Gastroesophageal sphincter (tissue), 4 donors: ENCODE data around the gene EVL. TPM values are rescaled to one million over a fixed set of nuclear protein-coding genes. Genes with fewer than 3 reads are reported as not detected.

ENCODE experiments used
- ATAC-seq: fragments of 150-250 bp; one replicate; pipeline ENCODE4 v1.9.1; 2016; ENCODE audit warnings: mild to moderate bottlenecking, moderate library complexity
- H3K27ac ChIP-seq, 4 donors: fragments of 200-600 bp; sonication (generic) in 3 of 4; 1 replicate in 3 of 4; 2 replicates in 1 of 4; pipeline ENCODE4 v1.5.1; 2016 to 2019
- H3K27me3 ChIP-seq: fragments of 200-600 bp; sonication (generic); one replicate; pipeline ENCODE4 v1.5.1; 2019
- H3K36me3 ChIP-seq, 2 donors: fragments of 200-600 bp; sonication (generic); one replicate each; pipeline ENCODE4 v1.5.1; 2019; ENCODE audit warnings: control low read depth in 1 of 2
- H3K4me1 ChIP-seq, 3 donors: fragments of 200-600 bp; sonication (generic); 1 replicate in 2 of 3; 2 replicates in 1 of 3; pipeline ENCODE4 v1.5.1; 2016 to 2019; ENCODE audit warnings: control low read depth in 2 of 3
- H3K4me3 ChIP-seq, 2 donors: fragments of 200-600 bp; sonication (generic); one replicate each; pipeline ENCODE4 v1.5.1; 2019; ENCODE audit warnings: mild to moderate bottlenecking in 1 of 2, moderate library complexity in 1 of 2
- H3K9me3 ChIP-seq, 3 donors: fragments of 200-600 bp; sonication (generic); one replicate each; pipeline ENCODE4 v1.5.1; 2017 to 2019; ENCODE audit warnings: control low read depth in 2 of 3
- CTCF ChIP-seq, 4 experiments: fragments of 200-600 bp in 2 of 4; fragments of 450-650 bp in 2 of 4; sonication (generic) in 1 of 4; IDR thresholded peaks; one replicate each; pipeline ENCODE4 v1.5.1; 2017 to 2019; ENCODE audit warnings: antibody characterized with exemption in 4 of 4, mild to moderate bottlenecking in 2 of 4, moderate library complexity in 2 of 4
- EP300 ChIP-seq: sonication (generic); formaldehyde crosslinking; IDR thresholded peaks from one replicate; pipeline ENCODE4 v1.6.1; 2017; ENCODE audit warnings: antibody characterized with exemption, mild to moderate bottlenecking
- POLR2A ChIP-seq, 2 donors: fragments of 450-650 bp; IDR thresholded peaks; one replicate each; pipeline ENCODE4 v1.6.1; 2017; ENCODE audit warnings: antibody characterized with exemption in 2 of 2, mild to moderate bottlenecking in 2 of 2, moderate library complexity in 1 of 2
- POLR2AphosphoS5 ChIP-seq: sonication (generic); formaldehyde crosslinking; IDR thresholded peaks from one replicate; pipeline ENCODE4 v1.6.1; 2017; ENCODE audit warnings: antibody characterized with exemption
- WGBS, 2 donors: methylation state at CpG; one replicate each; pipeline ENCODE4 v1.1.5; 2018; ENCODE audit warnings: low coverage in 1 of 2; 5-methylcytosine and 5-hydroxymethylcytosine counted together
- total RNA-seq, 4 donors: library from RNA; depleted of rRNA; stranded (reverse); fragments of >200 nt; gene quantifications; one replicate each; pipeline ENCODE4 v1.1.0, GENCODE V29; 2016

Gene EVL
- total RNA-seq, 4 donors from 2014 or later, result 36.1 to 42.6 (median 38.5) TPM

GRCh38 chr14:100073576-100074430 is 8.6 kb downstream of the EVL start:
- Histone ChIP-seq H3K27me3 (no peaks in the 10 kb centered on the region), H3K4me3 (no peak overlapping the region), H3K27ac (no peak overlapping the region), H3K9me3 (no peaks in the 10 kb centered on the region), H3K4me1 (peaks cover 0 to 19% (median 3%) of the 10 kb centered on the region in 3 donors), H3K36me3 (no peaks in the 10 kb centered on the region)
- ATAC-seq, result no peak
- no peak for TF ChIP-seq POLR2AphosphoS5
- no peak for TF ChIP-seq EP300
- no peak for TF ChIP-seq CTCF (IDR thresholded peaks at IDR 0.05)
- no peak for TF ChIP-seq POLR2A (IDR thresholded peaks at IDR 0.05)
- 73 to 79% methylated on average over 3 to 7 of the region's 14 CpGs for WGBS, 2 donors

GRCh38 chr14:100074431-100075100 is 9.3 kb downstream of the EVL start:
- 80 to 98% methylated on average over 1 to 5 of the region's 7 CpGs for WGBS, 2 donors
- Histone ChIP-seq H3K27me3 (no peaks in the 10 kb centered on the region), H3K4me1 (peaks cover 0 to 27% (median 3%) of the 10 kb centered on the region in 3 donors), H3K9me3 (no peaks in the 10 kb centered on the region), H3K27ac (no peak overlapping the region), H3K4me3 (no peak overlapping the region), H3K36me3 (no peaks in the 10 kb centered on the region)
- no peak for ATAC-seq
- TF ChIP-seq POLR2A (IDR thresholded peaks at IDR 0.05) (no peak), POLR2AphosphoS5 (no peak), CTCF (IDR thresholded peaks at IDR 0.05) (no peak), EP300 (no peak)

DNA sequence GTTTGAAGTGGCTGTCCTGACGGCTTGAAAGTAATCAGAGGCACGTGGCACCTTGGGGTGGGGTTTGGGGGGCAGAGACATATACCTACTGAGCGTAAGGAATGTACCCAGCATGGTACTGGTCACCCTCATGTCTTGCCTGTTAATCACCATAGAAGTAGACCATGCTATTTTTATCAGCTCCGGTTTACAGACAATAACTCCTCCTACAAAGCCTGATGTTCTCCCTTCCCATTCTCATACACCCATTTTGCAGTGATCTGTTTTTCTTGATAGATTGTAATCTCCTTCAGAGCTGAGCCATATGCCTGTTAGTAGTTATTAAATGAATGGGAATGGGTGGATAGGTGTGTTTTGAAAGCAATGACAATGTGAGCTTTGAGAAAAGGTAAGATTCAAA is 10.5 kb downstream of the EVL start:
- 74 to 93% methylated on average over 2 to 4 of the region's 4 CpGs for WGBS, 2 donors
- Histone ChIP-seq H3K9me3 (no peaks in the 10 kb centered on the region), H3K27me3 (no peaks in the 10 kb centered on the region), H3K4me1 (peaks cover 0 to 31% (median 3%) of the 10 kb centered on the region in 3 donors), H3K36me3 (no peaks in the 10 kb centered on the region), H3K27ac (no peak overlapping the region), H3K4me3 (no peak overlapping the region)
- TF ChIP-seq EP300, result no peak
- ATAC-seq, result no peak

GRCh38 chr14:100076133-100076532 is 10.9 kb downstream of the EVL start:
- Histone ChIP-seq H3K9me3 (no peaks in the 10 kb centered on the region), H3K27me3 (no peaks in the 10 kb centered on the region), H3K27ac (peak overlapping the region in 1 of 4 donors; percentile 14), H3K36me3 (no peaks in the 10 kb centered on the region), H3K4me3 (no peak overlapping the region), H3K4me1 (peaks cover 0 to 31% (median 3%) of the 10 kb centered on the region in 3 donors)
- peak; percentile 18 for ATAC-seq
- TF ChIP-seq POLR2A (IDR thresholded peaks at IDR 0.05) (no peak), POLR2AphosphoS5 (no peak), EP300 (no peak), CTCF (IDR thresholded peaks at IDR 0.05) (no peak)
- 85 to 100% methylated on average over 1 to 2 of the region's 5 CpGs for WGBS, 2 donors

GRCh38 chr14:100076606-100077005 is 11.4 kb downstream of the EVL start:
- Histone ChIP-seq H3K36me3 (no peaks in the 10 kb centered on the region), H3K4me3 (no peak overlapping the region), H3K4me1 (peaks cover 0 to 31% (median 3%) of the 10 kb centered on the region in 3 donors), H3K27ac (peak overlapping the region in 1 of 4 donors; percentile 14), H3K9me3 (no peaks in the 10 kb centered on the region), H3K27me3 (no peaks in the 10 kb centered on the region)
- WGBS, 2 donors, result 62 to 75% methylated on average over 5 of the region's 7 CpGs
- TF ChIP-seq POLR2A (IDR thresholded peaks at IDR 0.05) (no peak), EP300 (no peak), POLR2AphosphoS5 (no peak), CTCF (IDR thresholded peaks at IDR 0.05) (no peak)
- peak; percentile 89 for ATAC-seq
